Measurements from ENCODE around the gene PAQR8.

The PAQR8 gene

DNA sequence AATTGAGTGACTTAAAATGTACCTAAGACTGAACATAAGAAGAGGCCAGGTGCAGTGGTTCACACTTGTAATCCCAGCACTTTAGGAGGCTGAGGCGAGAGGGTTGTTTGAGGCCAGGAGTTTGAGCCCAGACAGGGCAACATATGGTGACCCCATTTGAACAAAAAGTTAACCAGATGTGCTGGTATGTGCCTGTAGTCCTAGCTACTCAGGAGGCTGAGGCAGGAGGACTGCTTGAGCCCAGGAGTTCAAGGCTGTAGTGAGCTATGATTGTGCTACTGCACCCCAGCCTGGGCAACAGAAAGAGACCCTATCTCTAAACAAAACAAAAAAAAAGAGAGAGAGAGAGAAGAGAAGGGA, 10.1 kb upstream of the PAQR8 start:
- DNase-seq = no peak

GRCh38 chr6:52352239-52353018, 9.5 kb upstream of the PAQR8 start:
- DNase-seq = peak; percentile 97

DNA sequence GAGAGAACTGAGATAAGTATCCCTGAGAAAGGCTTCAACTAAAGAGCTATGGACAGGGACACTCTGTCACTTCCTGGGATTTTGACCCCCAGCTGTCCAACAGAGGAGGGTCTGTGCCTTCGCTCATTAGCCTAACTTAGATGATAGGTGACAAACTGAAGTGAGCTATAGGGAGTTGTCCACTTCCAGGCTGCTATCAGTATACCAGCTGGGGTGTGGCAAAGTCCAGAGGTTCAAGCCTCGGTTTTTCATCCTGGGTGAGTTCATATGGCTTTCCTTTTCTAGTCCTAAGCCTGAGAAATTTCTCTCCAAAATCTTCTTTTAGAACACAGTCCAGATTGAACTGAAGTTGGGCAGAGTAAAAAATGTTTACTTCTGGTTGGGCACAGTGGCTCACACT, 5.9 kb upstream of the PAQR8 start:
- DNase-seq = no peak

DNA sequence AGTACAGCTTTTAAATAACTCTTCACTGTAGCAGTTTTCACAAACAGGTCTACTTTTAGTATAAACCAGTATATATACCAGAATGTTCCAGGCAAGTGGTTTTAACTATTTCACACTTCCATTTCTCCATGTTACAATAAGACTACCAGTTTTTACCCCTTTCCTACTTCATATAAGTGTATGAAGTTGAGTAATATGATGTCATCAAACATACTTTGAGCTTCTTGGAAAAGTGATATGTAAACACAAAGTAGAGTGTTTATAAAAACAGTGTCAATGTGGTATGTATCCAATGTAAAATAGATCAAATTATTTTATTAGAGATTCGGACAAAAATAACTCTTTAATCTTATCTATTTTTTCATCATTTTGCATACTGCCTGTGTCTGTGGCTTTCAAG, 2.5 kb upstream of the PAQR8 start:
- DNase-seq = peak; percentile 13

DNA sequence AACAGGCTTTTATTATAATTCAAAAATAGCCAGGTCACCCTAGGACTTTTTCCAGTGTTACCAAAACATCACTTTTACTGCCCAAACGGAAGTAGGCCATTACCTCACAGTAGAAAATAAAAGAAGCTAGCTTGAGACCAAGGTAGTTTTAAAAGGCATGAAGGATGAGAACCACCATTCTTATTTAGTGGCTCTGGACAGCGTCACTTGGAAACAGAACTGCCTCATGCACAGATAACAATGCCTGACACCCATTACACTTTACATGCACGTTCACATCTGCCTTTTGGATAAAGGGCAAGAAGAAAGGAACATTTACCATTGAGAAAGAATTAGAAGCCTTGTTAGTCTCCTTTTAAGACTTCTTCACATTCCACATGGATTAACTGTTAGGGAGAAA, 1.9 kb upstream of the PAQR8 start:
- DNase-seq = no peak

DNA sequence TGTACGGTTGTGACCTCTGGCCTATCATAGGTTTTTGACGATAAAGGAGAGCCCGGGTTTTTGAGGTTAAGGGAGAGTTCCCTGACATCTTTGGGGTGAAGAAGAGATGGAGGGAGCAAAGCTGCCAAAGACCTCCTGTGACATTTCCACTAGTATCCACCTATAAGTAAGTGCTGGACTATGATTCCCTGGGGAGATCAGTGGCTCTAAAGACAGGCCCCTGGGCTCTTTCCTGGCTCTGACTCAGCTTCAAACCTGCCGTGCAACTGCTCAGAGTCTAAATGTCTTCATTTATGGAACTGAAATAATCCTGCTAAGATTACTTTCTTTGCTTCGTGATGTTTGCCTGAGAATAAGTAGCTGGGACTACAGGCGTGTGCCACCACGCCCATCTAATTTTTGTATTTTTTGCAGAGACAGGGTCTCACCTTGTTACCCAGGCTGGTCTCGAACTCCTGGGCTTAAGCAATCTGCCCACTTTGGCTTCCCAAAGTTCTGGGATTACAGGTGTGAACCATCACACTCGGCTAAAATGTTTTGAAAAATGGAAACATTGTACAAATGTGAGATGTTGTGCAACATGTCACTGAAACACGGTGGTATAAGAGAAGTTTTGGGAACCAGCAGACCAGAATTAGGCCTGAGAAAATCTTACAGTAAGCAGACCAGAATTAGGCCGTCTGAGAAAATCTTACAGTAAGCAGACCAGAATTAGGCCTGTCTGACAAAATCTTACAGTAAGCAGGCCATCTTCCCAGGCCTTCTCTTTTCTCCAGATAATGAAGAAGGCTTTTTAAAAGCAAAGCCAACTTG, 1.1 kb upstream of the PAQR8 start:
- no peak for DNase-seq

GRCh38 chr6:52361414-52361944, 472 bp upstream of the PAQR8 start:
- no peak for DNase-seq

DNA sequence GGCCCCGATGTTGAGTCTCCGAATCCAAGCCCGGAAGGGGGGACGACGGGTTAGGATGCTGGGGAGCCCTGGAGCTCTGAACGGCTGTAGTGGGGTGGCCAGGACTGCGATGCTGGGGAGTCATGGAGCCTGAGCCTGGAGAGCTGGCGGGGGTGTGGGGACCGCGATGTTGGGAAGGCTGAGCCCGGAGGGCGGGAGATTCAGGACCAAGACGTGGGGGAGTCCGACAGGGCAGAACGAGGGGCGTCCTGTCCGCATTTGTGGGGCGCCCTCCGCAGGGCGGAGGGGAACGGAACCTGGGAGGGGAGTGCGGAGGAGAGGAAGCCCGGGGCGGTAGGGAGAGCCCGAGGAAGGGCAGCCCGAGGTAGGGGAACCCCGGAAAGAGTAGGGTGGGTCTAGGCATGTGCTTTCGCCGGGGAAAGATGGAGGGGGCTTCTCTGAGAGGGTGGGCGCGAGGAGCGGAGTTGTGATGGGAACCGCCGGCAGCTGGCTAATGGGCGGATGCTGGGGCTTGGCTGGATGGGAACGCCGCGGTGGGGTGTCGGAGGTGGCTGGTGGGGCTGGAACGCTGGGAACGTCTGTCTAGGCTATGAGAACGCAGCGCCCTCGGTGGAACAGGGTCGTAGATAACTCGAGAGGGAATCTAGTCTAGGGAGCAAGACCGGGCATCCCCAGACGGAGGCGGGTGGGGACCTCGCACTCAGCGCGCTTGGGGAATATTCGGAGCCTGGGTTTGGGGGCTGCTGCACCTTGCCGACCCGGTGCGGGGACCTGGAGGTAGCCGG, 684 bp downstream of the PAQR8 start:
- peak; percentile 52 for DNase-seq

GRCh38 chr6:52363228-52363867, 1.4 kb downstream of the PAQR8 start:
- DNase-seq = no peak

- no peak for DNase-seq
Observed at GRCh38 chr6:52364480-52365166, 2.7 kb downstream of the PAQR8 start.

DNA sequence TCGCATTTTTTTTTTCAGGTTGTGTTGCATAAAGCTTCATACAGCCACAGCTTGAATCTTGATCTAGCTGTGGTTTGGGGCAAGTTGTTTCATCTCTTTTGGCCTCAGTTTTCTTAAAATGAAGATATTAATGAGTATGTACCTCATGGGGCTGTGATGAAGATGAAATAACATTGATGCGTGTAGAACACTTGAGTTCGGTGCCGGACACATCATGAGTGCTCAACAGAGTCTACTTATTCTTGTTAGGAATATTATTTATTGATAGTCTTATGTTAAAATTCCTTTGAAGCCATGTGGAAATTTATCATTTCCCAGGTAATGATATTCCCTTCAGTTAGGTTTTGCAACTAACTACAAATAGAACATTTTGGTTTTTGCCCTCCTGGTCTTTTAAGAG, 3.4 kb downstream of the PAQR8 start:
- DNase-seq = no peak

DNA sequence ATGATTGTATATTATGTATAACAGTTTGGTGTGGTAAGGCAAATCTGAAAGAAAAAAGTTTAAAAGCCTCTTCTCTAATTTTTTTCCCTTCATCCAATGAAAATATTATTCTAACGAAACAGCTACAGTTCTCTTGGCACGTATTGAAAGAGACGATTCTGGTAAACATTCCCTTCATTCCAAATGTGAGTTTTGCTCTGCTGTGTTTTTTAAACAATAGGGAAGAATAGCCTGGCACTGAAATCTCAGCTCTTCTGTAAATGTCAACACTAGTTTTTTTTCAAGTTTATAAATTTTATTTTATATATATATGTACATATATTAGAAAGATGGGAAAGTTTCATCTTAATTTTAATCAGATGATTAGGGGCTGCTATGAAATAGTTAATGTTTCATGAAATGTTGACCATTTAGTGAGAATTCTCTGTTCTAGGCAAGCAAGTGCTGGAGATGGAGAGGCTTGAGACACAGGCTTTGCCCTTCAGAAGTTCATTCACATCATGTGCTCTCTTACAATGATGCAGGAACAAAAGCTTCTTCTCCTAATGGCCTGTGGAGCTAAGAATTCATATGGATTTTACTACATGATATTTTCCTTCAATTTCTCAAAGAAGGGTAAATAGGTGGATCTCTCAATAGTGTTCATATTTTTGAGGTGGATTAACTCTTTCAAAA, 4.1 kb downstream of the PAQR8 start:
- DNase-seq = no peak

DNA sequence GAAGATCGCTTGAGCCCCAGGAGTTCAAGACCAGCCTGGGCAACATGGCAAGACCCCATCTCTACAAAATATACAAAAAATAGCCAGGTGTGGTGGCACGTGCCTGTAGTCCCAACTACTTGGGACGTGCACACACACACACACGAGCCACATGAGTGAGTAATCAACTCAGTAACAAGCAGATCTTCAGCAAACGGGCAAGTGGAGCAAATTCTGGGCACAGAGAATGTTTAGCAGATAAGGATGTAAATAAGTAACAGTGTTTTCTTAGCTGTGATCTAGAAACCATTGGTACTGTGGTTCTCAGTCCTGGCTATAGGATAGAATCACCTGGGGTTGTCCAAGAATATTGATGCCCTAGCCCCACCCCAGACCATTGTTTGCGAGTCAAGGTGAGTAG, 6.1 kb downstream of the PAQR8 start:
- DNase-seq = no peak

DNA sequence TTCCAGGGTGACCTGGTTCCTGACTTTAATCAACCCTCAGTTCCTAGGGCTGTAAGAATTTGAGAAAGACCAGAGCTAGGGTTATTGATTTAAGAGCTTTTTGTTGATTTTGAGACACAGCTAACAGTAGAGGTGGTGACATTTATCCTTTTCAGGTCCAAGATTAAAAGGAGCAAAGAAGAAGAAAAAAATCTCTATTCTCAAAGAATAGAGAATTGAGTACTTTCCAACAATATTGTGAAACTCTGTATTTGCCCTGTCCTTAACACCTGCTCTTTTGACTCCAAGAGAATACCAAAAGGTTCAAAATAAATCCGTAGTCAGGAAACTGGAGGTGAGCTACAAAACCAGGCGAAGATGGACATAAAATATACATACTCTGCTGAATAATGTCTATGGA, 7.3 kb downstream of the PAQR8 start:
- no peak for DNase-seq

GRCh38 chr6:52371656-52372191, 9.8 kb downstream of the PAQR8 start:
- DNase-seq = no peak

GRCh38 chr6:52373151-52373690, 11.3 kb downstream of the PAQR8 start:
- no peak for DNase-seq

- DNase-seq = no peak
Observed at GRCh38 chr6:52374247-52374646, 12.3 kb downstream of the PAQR8 start.

GRCh38 chr6:52375780-52376556, 14.0 kb downstream of the PAQR8 start:
- DNase-seq = no peak

DNA sequence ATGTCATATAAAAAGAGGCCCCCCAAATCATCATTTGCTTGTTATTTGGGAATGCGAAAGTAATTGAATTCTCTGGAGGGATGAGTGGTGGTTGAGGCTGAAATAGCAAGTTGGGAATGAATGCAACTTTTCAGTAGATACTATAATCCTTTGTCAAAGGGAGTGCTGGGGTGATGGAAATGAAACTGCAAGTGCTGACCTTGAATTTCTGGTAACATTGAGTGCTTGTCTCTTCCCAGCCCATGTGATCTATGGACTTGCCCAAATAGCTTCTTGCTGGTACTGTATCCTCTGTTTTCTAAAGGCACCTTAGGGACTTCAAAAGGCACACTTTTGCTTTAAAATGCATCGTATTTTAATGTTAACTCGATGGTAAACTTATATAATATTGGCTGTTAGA, 14.8 kb downstream of the PAQR8 start:
- no peak for DNase-seq

- no peak for DNase-seq
Observed at GRCh38 chr6:52377538-52378221, 15.7 kb downstream of the PAQR8 start.
